ENCODE results near the gene ABAT.

DNA sequence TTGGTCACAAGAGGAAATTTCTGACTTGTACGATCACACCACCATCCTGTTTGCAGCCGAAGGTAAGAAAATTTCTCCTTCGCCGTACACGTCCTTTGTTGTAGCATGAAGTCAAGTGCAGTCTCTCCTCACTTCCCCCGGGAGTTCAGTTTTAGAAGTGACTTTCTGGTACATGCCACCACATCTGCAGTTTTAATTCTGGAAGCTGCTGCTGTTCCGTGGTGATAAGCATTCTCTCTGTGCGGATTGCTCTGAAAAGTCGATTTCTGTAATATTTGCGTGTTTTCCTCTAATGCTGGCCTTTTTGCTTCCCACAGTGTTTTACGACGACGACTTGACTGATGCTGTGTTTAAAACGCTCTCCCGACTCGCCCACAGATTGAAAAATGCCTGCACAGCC lies 32.3 kb upstream of the ABAT start:
- TF ChIP-seq EP300 (IDR thresholded peaks at IDR 0.05) (no peak), POLR2A (IDR thresholded peaks at IDR 0.05) (no peak)
- TF ChIP-seq, protein P1, sequence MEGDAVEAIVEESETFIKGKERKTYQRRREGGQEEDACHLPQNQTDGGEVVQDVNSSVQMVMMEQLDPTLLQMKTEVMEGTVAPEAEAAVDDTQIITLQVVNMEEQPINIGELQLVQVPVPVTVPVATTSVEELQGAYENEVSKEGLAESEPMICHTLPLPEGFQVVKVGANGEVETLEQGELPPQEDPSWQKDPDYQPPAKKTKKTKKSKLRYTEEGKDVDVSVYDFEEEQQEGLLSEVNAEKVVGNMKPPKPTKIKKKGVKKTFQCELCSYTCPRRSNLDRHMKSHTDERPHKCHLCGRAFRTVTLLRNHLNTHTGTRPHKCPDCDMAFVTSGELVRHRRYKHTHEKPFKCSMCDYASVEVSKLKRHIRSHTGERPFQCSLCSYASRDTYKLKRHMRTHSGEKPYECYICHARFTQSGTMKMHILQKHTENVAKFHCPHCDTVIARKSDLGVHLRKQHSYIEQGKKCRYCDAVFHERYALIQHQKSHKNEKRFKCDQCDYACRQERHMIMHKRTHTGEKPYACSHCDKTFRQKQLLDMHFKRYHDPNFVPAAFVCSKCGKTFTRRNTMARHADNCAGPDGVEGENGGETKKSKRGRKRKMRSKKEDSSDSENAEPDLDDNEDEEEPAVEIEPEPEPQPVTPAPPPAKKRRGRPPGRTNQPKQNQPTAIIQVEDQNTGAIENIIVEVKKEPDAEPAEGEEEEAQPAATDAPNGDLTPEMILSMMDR (IDR thresholded peaks at IDR 0.05): no peak

Data from tibial nerve (tissue), 4 donors.